Progenitor cell of endocrine pancreas (in vitro differentiated cells): ENCODE data around the gene SLC1A7. TPM values are rescaled to one million over a fixed set of nuclear protein-coding genes. Genes with fewer than 3 reads are reported as not detected.

Experiments
- DNase-seq: peaks from one replicate; pipeline ENCODE4 v3.0.0; 2021; ENCODE audit warnings: low spot score; ENCODE audit not compliant: unreplicated experiment
- H3K27ac Mint-ChIP-seq: 2 replicates; pipeline ENCODE4 v1.8.0; 2021; ENCODE audit warnings: mild to moderate bottlenecking, moderate library complexity, mixed read lengths
- H3K27me3 Mint-ChIP-seq: 2 replicates; pipeline ENCODE4 v1.8.0; 2021; ENCODE audit warnings: mixed read lengths
- H3K36me3 Mint-ChIP-seq: 2 replicates; pipeline ENCODE4 v1.8.0; 2022; ENCODE audit warnings: mixed read lengths; ENCODE audit not compliant: insufficient read depth
- H3K4me1 Mint-ChIP-seq: 2 replicates; pipeline ENCODE4 v1.8.0; 2021; ENCODE audit warnings: low read depth, mixed read lengths
- H3K4me3 Mint-ChIP-seq: 2 replicates; pipeline ENCODE4 v1.8.0; 2021; ENCODE audit warnings: low read depth, mild to moderate bottlenecking, moderate library complexity, mixed read lengths
- H3K9me3 Mint-ChIP-seq: 2 replicates; pipeline ENCODE4 v1.8.0; 2021; ENCODE audit warnings: low read depth, mixed read lengths
- CTCF ChIP-seq: fragments of 200-600 bp; sonication (generic); IDR thresholded peaks from one replicate; pipeline ENCODE4 v1.5.0; 2021; ENCODE audit warnings: antibody characterized with exemption, mild to moderate bottlenecking; ENCODE audit not compliant: unreplicated experiment
- total RNA-seq: library from RNA; stranded (reverse); gene quantifications from 2 replicates; pipeline ENCODE4 v1.2.1, GENCODE V29; 2021

The SLC1A7 gene
- total RNA-seq, 1 donor from 2014 or later, result not detected

GRCh38 chr1:53116307-53116810 lies 26.1 kb downstream of the SLC1A7 start:
- Mint-ChIP-seq H3K36me3 (no peaks in the 10 kb centered on the region), H3K4me3 (no peak overlapping the region), H3K9me3 (no peaks in the 10 kb centered on the region), H3K27ac (no peak overlapping the region), H3K4me1 (peaks cover 21% of the 10 kb centered on the region), H3K27me3 (peaks cover 91% of the 10 kb centered on the region)
- no peak for DNase-seq
- no peak for TF ChIP-seq CTCF

GRCh38 chr1:53115403-53116306 lies 26.8 kb downstream of the SLC1A7 start:
- Mint-ChIP-seq H3K4me3 (no peak overlapping the region), H3K36me3 (no peaks in the 10 kb centered on the region), H3K9me3 (no peaks in the 10 kb centered on the region), H3K4me1 (peaks cover 24% of the 10 kb centered on the region), H3K27ac (no peak overlapping the region), H3K27me3 (peaks cover 91% of the 10 kb centered on the region)
- TF ChIP-seq CTCF, result no peak
- peak; percentile 54 for DNase-seq

DNA sequence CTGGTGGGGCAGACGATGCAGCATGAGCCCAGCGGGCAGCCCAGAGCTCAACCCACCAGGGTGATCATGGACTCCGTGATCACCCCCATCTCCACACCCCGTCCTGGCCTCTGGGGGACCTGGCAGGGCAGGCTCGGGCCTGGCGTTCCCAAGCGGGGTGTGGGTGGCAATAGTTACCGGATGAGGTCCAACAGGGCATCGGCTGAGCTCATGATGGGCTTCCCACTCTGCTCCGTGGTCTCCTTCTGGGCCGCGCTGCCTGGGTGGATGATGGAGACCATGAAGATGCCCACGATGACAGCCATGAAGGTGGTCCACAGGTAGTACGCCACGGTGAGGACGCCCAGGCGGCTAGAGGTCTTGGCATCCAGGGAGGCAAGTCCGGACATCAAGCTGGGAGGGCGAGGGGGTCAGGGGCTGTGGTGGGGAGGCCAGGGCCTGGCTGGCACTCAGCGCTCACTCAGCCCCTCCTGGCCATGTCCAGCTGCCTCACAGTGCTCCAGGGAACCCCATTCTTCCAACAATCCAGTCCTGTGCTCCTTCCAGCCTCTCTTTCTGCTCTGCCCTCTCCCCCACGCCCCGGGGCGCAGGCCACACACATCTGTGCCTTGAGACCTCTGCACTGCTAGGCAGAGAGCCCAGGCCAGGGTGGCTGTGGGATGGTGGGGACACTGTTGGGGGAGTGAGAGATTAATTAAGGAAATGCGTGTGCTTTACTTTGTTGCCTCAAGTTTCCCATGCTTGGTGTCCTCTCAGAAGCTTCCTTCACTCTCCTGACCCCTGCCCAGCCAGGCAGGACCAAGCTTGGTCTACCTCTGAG lies 27.6 kb downstream of the SLC1A7 start:
- Mint-ChIP-seq H3K4me3 (no peak overlapping the region), H3K27me3 (peaks cover 88% of the 10 kb centered on the region), H3K4me1 (peaks cover 25% of the 10 kb centered on the region), H3K9me3 (no peaks in the 10 kb centered on the region), H3K27ac (peak overlapping the region; percentile 41), H3K36me3 (no peaks in the 10 kb centered on the region)
- no peak for DNase-seq
- TF ChIP-seq CTCF, result no peak

- Mint-ChIP-seq H3K9me3 (no peaks in the 10 kb centered on the region), H3K4me1 (peaks cover 32% of the 10 kb centered on the region), H3K4me3 (no peak overlapping the region), H3K27me3 (peaks cover 88% of the 10 kb centered on the region), H3K27ac (no peak overlapping the region), H3K36me3 (no peaks in the 10 kb centered on the region)
- no peak for DNase-seq
- TF ChIP-seq CTCF, result no peak
Measured at GRCh38 chr1:53114090-53114489, 28.3 kb downstream of the SLC1A7 start.

DNA sequence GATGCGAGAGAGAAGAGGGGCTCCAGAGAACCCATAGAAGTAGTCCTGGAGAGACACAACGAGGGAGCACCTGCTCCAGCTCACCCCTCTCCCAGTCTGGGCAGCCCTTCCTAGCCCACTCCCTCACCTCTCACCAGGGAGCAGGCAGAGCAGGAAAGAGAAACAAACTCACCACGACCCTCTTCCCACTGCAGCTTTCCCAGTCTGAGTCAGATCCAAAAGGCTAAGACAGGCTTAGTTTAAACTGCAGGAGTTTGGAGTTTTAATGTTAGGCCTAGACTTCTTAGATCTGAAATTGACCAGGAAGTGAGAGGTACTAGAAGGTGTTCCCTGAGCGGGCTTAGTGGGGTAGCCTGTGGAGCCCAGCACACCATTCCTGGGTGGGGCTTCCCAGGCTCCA lies 29.6 kb downstream of the SLC1A7 start:
- Mint-ChIP-seq H3K4me3 (no peak overlapping the region), H3K4me1 (peaks cover 41% of the 10 kb centered on the region), H3K27ac (no peak overlapping the region), H3K9me3 (no peaks in the 10 kb centered on the region), H3K36me3 (no peaks in the 10 kb centered on the region), H3K27me3 (peaks cover 93% of the 10 kb centered on the region)
- no peak for TF ChIP-seq CTCF
- no peak for DNase-seq
